Measurements from ENCODE around the gene IFI44. TPM values are rescaled to one million over a fixed set of nuclear protein-coding genes. Genes with fewer than 3 reads are reported as not detected.

The IFI44 gene
- total RNA-seq, 2 experiments from 2014 or later, result 40.8 to 45.2 TPM

DNA sequence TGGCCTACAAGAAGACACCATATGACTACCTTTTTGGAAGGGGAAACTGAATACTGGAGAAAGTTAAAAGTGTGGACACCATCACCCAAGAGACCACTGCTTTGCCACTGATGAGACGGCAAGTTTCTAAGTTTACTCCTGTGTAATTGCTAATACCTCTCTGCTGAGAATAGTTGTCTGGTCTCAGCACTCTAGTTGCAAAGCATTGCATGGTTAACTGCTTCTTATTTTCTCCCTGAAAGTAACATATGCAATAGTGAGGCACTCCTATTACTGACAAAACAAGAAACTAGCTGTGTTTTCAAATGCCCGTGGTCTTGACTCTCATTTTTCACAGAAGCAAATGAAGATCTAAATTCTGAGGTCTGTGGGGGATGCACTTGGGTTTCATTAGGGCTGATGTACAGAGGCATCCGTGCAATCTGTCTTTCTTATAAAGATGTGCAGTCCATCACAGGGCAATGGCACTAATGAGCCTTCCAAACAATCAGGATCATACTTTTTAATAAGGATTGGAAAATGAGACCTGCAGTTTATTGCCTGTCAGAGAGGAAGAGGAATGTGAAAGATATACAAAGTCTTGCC lies 62.9 kb downstream of the IFI44 start:
- Mint-ChIP-seq H3K27me3 (no peaks in the 10 kb centered on the region), H3K4me3 (no peak overlapping the region), H3K27ac (no peak overlapping the region), H3K36me3 (no peaks in the 10 kb centered on the region), H3K9me3 (no peaks in the 10 kb centered on the region), H3K4me1 (no peaks in the 10 kb centered on the region)
- no peak for DNase-seq

DNA sequence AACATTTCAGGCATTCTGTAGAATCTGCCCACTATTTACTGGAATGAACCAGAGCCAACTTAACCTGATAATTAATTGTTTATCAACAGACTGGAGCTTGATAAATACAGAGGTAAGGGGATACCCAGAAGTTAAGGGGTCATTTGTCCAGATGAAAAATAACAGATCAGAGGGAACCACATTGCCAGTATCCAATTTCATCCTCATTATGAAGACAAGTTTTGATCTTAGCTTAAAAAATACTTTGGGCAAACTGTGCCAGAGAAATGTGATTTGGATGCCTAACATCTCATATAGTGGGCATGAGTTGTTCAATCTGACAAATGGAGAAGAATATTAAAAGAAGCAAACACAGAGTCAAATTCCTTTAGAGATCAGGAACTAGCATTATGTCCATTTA lies 63.7 kb downstream of the IFI44 start:
- Mint-ChIP-seq H3K27me3 (no peaks in the 10 kb centered on the region), H3K9me3 (no peaks in the 10 kb centered on the region), H3K4me1 (no peaks in the 10 kb centered on the region), H3K4me3 (no peak overlapping the region), H3K36me3 (no peaks in the 10 kb centered on the region), H3K27ac (no peak overlapping the region)
- DNase-seq, result no peak

Other genes with a start within 250 kb of the IFI44 start
- not detected for gene PTGFR, start 158.9 kb upstream of the IFI44 start, total RNA-seq
- 10 to 100 TPM; 38.5 to 38.6 TPM for gene IFI44L, start 29.4 kb upstream of the IFI44 start, total RNA-seq

All from activated naive CD8-positive, alpha-beta T cell treated with anti-CD3 and anti-CD28 coated beads for 36 hours (primary cell).